Fibroblast of lung (primary cell): ENCODE results near the gene SLC36A3. TPM values are rescaled to one million over a fixed set of nuclear protein-coding genes. Genes with fewer than 3 reads are reported as not detected.

Source experiments
- DNase-seq, 2 donors: peaks; one replicate each; pipeline versions ENCODE4 v3.0.0 to v3.0.0-alpha.2; 2010; ENCODE audit warnings: low read depth in 2 of 2
- H2AFZ ChIP-seq: 2 replicates; pipeline ENCODE4 v1.5.1; 2012; ENCODE audit warnings: low read length, control low read depth, inconsistent platforms
- H3K27ac ChIP-seq: 2 replicates; pipeline ENCODE4 v1.5.1; 2011; ENCODE audit warnings: low read length, control low read depth; ENCODE audit not compliant: insufficient read depth
- H3K27me3 ChIP-seq: 2 replicates; pipeline ENCODE4 v1.5.1; 2011; ENCODE audit warnings: mild to moderate bottlenecking, low read length; ENCODE audit not compliant: control insufficient read depth, insufficient read depth
- H3K36me3 ChIP-seq: 2 replicates; pipeline ENCODE4 v1.5.1; 2011; ENCODE audit warnings: low read length; ENCODE audit not compliant: control insufficient read depth, insufficient read depth
- H3K4me1 ChIP-seq: 2 replicates; pipeline ENCODE4 v1.5.1; 2011; ENCODE audit warnings: low read length; ENCODE audit not compliant: control insufficient read depth, insufficient read depth; ENCODE audit errors: extremely low read depth
- H3K4me2 ChIP-seq: 2 replicates; pipeline ENCODE4 v1.5.1; 2011; ENCODE audit warnings: low read length, control low read depth; ENCODE audit not compliant: insufficient read depth; ENCODE audit errors: extremely low read depth
- H3K4me3 ChIP-seq, 4 experiments: fragments of 200-600 bp in 1 of 4; sonication (generic) in 1 of 4; replicated peaks in 1 of 4; 2 replicates each; pipeline ENCODE4 v1.5.1; 2011 to 2016; ENCODE audit warnings: low read length in 4 of 4, low read depth in 3 of 4, mild to moderate bottlenecking in 3 of 4, control low read depth in 2 of 4, inconsistent platforms in 1 of 4, mixed read lengths in 1 of 4; ENCODE audit not compliant: insufficient read depth in 1 of 4; ENCODE audit errors: control extremely low read depth in 1 of 4
- H3K79me2 ChIP-seq: 2 replicates; pipeline ENCODE4 v1.5.1; 2012; ENCODE audit warnings: mild to moderate bottlenecking, low read length, inconsistent platforms; ENCODE audit not compliant: control insufficient read depth, insufficient read depth
- H3K9ac ChIP-seq: 2 replicates; pipeline ENCODE4 v1.5.1; 2011; ENCODE audit warnings: mild to moderate bottlenecking, low read length, control low read depth; ENCODE audit not compliant: insufficient read depth
- H3K9me3 ChIP-seq: 2 replicates; pipeline ENCODE4 v1.5.1; 2012; ENCODE audit warnings: low read depth, low read length; ENCODE audit not compliant: control insufficient read depth, insufficient read depth
- H4K20me1 ChIP-seq: 2 replicates; pipeline ENCODE4 v1.5.1; 2011; ENCODE audit warnings: low read length; ENCODE audit not compliant: control insufficient read depth, insufficient read depth; ENCODE audit errors: extremely low read depth
- CTCF ChIP-seq, 2 donors: IDR thresholded peaks in 1 of 2; conservative IDR thresholded peaks in 1 of 2; 1 replicate in 1 of 2; 2 replicates in 1 of 2; pipeline ENCODE4 v1.5.1; 2011 to 2012; ENCODE audit warnings: low read length in 2 of 2, control low read depth in 1 of 2, inconsistent platforms in 1 of 2, low read depth in 1 of 2, mild to moderate bottlenecking in 1 of 2
- EZH2 ChIP-seq: IDR thresholded peaks from 2 replicates; pipeline ENCODE4 v1.5.1; 2012; ENCODE audit warnings: low read length, control low read depth, mild to moderate bottlenecking; ENCODE audit errors: missing control alignments
- polyA plus RNA-seq, 2 donors: library from polyadenylated mRNA; depleted of rRNA in 1 of 2; stranded (reverse) in 1 of 2; unstranded in 1 of 2; fragments of >200 nt; gene quantifications; 2 replicates each; pipeline ENCODE4 v1.2.1, GENCODE V29; 2011 to 2012; ENCODE audit warnings: missing spikeins in 1 of 2
- total RNA-seq: library from RNA; depleted of rRNA; stranded (reverse); fragments of >200 nt; gene quantifications from 2 replicates; pipeline ENCODE4 v1.2.1, GENCODE V29; 2014

SLC36A3 gene
- total and polyA plus RNA-seq, 2 donors (not counting 1 experiment from before 2014, with no cell fraction given), result not detected

- Histone ChIP-seq H3K79me2 (no peaks in the 10 kb centered on the region), H3K4me3 (no peak overlapping the region), H2AFZ (no peak overlapping the region), H3K4me1 (no peaks in the 10 kb centered on the region), H4K20me1 (no peaks in the 10 kb centered on the region), H3K9ac (no peak overlapping the region), H3K4me2 (no peak overlapping the region), H3K27me3 (no peaks in the 10 kb centered on the region), H3K36me3 (no peaks in the 10 kb centered on the region), H3K27ac (no peak overlapping the region), H3K9me3 (no peaks in the 10 kb centered on the region)
- no peak for DNase-seq
- no peak for TF ChIP-seq CTCF (conservative IDR thresholded peaks at IDR 0.05 in 1 of 2, IDR thresholded peaks at IDR 0.05 in 1 of 2; ENCODE audit: low read depth in 1 of 2, low read length in 2 of 2)
- no peak for TF ChIP-seq EZH2
Measured at GRCh38 chr5:151317871-151318270, 14.3 kb upstream of the SLC36A3 start.

GRCh38 chr5:151315998-151316597, 12.5 kb upstream of the SLC36A3 start:
- no peaks in the 10 kb centered on the region for H3K9me3 ChIP-seq
- no peaks in the 10 kb centered on the region for H3K4me1 ChIP-seq
- H3K27ac ChIP-seq, result no peak overlapping the region
- peak; percentile 45 to 65 for DNase-seq
- no peaks in the 10 kb centered on the region for H4K20me1 ChIP-seq
- H3K27me3 ChIP-seq, result no peaks in the 10 kb centered on the region
- H3K4me3 ChIP-seq, result no peak overlapping the region
- no peak overlapping the region for H3K4me2 ChIP-seq
- no peaks in the 10 kb centered on the region for H3K36me3 ChIP-seq
- TF ChIP-seq EZH2 (no peak), CTCF (conservative IDR thresholded peaks at IDR 0.05 in 1 of 2, IDR thresholded peaks at IDR 0.05 in 1 of 2; ENCODE audit: low read depth in 1 of 2, low read length in 2 of 2) (peak; percentile 91 to 98)
- no peak overlapping the region for H2AFZ ChIP-seq
- no peak overlapping the region for H3K9ac ChIP-seq
- H3K79me2 ChIP-seq, result no peaks in the 10 kb centered on the region

GRCh38 chr5:151313357-151313756, 9.8 kb upstream of the SLC36A3 start:
- TF ChIP-seq CTCF (conservative IDR thresholded peaks at IDR 0.05 in 1 of 2, IDR thresholded peaks at IDR 0.05 in 1 of 2; ENCODE audit: low read depth in 1 of 2, low read length in 2 of 2), result no peak
- no peak for TF ChIP-seq EZH2
- Histone ChIP-seq H3K4me3 (no peak overlapping the region), H3K9ac (no peak overlapping the region), H3K36me3 (no peaks in the 10 kb centered on the region), H3K9me3 (no peaks in the 10 kb centered on the region), H3K79me2 (no peaks in the 10 kb centered on the region), H4K20me1 (no peaks in the 10 kb centered on the region), H3K27me3 (no peaks in the 10 kb centered on the region), H2AFZ (no peak overlapping the region), H3K4me2 (no peak overlapping the region), H3K4me1 (no peaks in the 10 kb centered on the region), H3K27ac (no peak overlapping the region)
- no peak for DNase-seq
